HFFc6 (cell line): ENCODE measurements around the gene TRAPPC6A. TPM values are rescaled to one million over a fixed set of nuclear protein-coding genes. Genes with fewer than 3 reads are reported as not detected.

Experiments
- DNase-seq: peaks from one replicate; pipeline ENCODE4 v3.0.0-alpha.2; 2018
- H3K27ac Mint-ChIP-seq: 2 replicates; pipeline ENCODE4 v1.8.0; 2020; ENCODE audit warnings: mild to moderate bottlenecking, mixed read lengths
- H3K27me3 Mint-ChIP-seq: 2 replicates; pipeline ENCODE4 v1.8.0; 2021; ENCODE audit warnings: mild to moderate bottlenecking, moderate library complexity, mixed read lengths; ENCODE audit not compliant: insufficient read depth
- H3K36me3 Mint-ChIP-seq: 2 replicates; pipeline ENCODE4 v1.8.0; 2021; ENCODE audit warnings: low read depth, mixed read lengths
- H3K4me1 Mint-ChIP-seq: 2 replicates; pipeline ENCODE4 v1.8.0; 2020; ENCODE audit warnings: low read depth, mixed read lengths
- H3K4me3 Mint-ChIP-seq: 2 replicates; pipeline ENCODE4 v1.8.0; 2020; ENCODE audit warnings: mild to moderate bottlenecking, moderate library complexity, mixed read lengths
- H3K9me3 Mint-ChIP-seq: 2 replicates; pipeline ENCODE4 v1.8.0; 2020; ENCODE audit warnings: mild to moderate bottlenecking, mixed read lengths
- CTCF ChIP-seq: fragments of 200-600 bp; sonication (generic); IDR thresholded peaks from 2 replicates; pipeline ENCODE4 v1.5.0; 2021; ENCODE audit warnings: antibody characterized with exemption, mild to moderate bottlenecking
- total RNA-seq, 6 experiments: library from RNA; stranded (reverse); fragmentation: NEBNext Ultra II Directional; extraction: Animal tissue kit (Norgen Biotek cat#: 25700); gene quantifications; 2 replicates in 1 of 6; 3 replicates in 5 of 6; pipeline ENCODE4 v1.2.3, GENCODE V29; 2021

TRAPPC6A gene
- total RNA-seq, 6 experiments from 2014 or later, result 3.5 to 6.9 (median 5.2) TPM

DNA sequence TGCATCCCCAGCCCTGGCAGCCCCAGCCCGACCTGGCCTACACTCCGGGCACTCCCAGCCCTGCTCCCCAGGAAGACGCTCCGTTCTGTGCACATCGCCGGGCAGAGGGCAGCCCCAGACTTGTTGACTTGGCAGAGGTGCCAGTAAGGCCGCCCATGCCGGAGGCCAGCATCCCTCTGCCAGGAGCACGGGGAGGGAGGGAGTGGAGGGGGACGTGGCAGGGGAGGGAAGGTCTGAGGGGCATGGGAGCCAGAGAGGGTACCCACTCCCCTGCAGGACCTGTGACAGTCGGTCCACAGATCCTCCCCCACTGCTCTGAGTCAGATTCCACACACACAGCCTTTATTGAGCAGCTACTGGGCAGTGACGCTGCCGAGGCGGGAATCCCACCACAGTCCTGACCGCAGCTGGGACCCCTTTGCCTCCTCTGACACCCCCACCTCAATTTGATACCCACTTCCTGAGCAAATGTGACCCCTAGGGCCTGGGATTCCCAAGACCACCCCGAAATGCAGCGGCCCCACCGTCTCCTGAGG lies 15.4 kb downstream of the TRAPPC6A start:
- no peak for TF ChIP-seq CTCF
- Mint-ChIP-seq H3K4me3 (no peak overlapping the region), H3K27me3 (peaks cover 7% of the 10 kb centered on the region), H3K9me3 (no peaks in the 10 kb centered on the region), H3K4me1 (no peaks in the 10 kb centered on the region), H3K27ac (no peak overlapping the region), H3K36me3 (no peaks in the 10 kb centered on the region)
- no peak for DNase-seq

GRCh38 chr19:45161738-45162607 lies 16.1 kb downstream of the TRAPPC6A start:
- H3K27ac Mint-ChIP-seq, result no peak overlapping the region

DNA sequence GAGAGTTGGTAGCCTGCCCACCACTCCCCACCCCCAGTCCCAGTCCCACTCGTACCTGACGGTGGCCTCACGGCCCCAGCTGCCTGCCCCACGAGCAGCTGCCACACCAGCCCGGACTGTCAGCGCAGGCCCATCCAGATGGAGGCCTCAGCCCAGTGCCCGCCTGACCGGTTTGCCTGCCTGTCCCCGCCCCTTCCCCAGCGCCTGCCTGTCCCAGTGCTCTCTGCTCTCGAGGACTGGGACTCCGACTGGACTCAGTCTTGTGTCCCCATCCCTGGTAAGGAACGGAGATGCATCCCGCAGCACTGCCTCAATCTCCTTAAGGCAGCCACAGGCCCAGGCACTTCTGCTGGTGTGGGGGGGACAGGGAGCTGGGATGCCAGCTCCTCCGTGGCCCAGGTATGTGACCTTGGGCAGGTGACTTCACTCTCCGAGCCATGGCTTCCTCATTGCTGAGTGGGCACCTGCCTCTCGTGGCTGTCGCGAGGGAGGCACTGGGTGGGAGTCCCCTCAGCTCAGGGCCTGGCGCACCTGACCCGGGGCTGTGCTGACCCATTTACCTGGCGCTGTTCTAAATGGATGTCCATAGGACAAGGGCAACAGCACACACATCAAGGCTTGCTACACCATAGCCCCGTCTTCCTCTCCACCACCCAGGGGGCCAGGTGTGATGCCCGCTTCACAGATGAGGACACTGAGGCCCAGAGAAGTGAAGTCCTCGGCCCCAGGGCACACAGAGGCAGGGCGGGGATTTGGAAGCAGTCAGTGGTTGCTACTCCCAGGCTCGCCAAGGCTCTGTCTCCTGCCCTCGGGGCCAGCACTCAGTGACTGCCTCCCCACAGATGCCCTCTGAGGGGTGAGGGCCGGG lies 16.9 kb downstream of the TRAPPC6A start, which contains the start of gene NKPD1:
NKPD1 (minus strand) TSS at position 113 of the 868 bp plus-strand sequence. CDS start 832 bp downstream, outside the sequence.
- no peak for TF ChIP-seq CTCF
- Mint-ChIP-seq H3K9me3 (no peaks in the 10 kb centered on the region), H3K4me1 (no peaks in the 10 kb centered on the region), H3K27ac (no peak within 1 kb of the TSS), H3K36me3 (no peaks in the 10 kb centered on the region), H3K27me3 (peaks cover 7% of the 10 kb centered on the region), H3K4me3 (no peak within 1 kb of the TSS)
- DNase-seq, result no peak

More at GRCh38 chr19:45161738-45162607, 16.1 kb downstream of the TRAPPC6A start:
- TF ChIP-seq CTCF, result peak; percentile 72
- no peaks in the 10 kb centered on the region for H3K36me3 Mint-ChIP-seq
- no peak for DNase-seq
- no peaks in the 10 kb centered on the region for H3K4me1 Mint-ChIP-seq
- no peak overlapping the region for H3K4me3 Mint-ChIP-seq
- H3K27me3 Mint-ChIP-seq, result peaks cover 7% of the 10 kb centered on the region
- no peaks in the 10 kb centered on the region for H3K9me3 Mint-ChIP-seq

DNA sequence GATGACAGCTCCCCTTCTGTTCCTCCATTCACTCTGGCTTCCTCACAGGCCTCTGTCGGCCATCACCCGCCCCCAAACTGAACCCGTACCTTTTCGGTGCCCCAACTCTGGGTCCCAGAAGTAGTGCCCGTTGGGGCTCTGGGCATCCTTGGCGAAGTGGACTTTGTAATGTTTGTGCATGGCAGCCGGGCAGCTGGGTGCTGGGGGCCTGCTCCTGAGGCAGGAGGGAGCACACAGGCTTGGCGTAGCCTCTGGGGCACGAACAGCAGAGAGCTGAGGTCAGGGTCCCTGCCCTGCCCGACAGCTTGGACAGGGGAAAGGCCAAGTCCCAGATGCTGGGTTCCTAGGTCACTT lies 18.1 kb downstream of the TRAPPC6A start:
- H3K36me3 Mint-ChIP-seq, result no peaks in the 10 kb centered on the region
- peaks cover 7% of the 10 kb centered on the region for H3K27me3 Mint-ChIP-seq
- H3K27ac Mint-ChIP-seq, result no peak overlapping the region
- DNase-seq, result no peak
- no peaks in the 10 kb centered on the region for H3K4me1 Mint-ChIP-seq
- TF ChIP-seq CTCF, result no peak
- no peaks in the 10 kb centered on the region for H3K9me3 Mint-ChIP-seq
- no peak overlapping the region for H3K4me3 Mint-ChIP-seq

DNA sequence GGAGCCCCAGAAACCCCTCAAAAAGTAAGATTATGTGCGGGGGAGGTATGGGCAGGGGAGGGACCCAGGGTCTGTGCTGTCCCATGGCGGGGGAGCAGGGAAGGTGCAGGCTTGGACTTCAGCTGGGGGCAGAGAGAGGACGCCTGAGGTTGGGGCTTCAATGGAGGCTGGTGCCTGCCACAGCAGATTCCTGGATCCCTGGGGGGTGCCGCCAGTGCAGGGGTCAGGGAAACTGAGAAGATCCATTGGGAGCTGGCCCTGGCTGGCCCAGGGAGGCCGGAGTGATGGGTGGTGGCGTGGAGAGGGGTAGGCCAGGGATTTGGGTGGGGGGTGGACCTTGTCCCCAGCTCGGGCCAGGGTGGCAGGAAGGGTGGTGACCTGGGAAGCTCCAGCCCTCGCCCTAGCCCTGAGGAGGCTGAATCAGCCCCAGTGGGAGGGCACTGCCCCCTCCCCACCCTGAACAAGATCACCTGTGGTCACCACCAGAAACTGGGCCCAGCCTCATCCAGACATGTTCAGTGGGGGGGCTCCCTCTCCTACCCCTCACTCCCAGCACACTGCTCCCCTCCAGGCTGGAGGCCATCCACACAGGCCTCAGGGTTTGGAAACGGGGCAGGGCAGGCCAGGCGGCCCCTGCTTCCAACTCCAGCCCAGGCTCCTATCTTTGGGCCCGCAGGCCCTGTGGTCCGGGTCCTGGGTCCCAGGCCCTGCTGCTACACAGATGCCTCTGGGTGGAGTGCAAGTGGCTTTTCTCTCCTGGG lies 18.6 kb downstream of the TRAPPC6A start:
- TF ChIP-seq CTCF, result no peak
- H3K4me1 Mint-ChIP-seq, result peaks cover 3% of the 10 kb centered on the region
- no peak overlapping the region for H3K4me3 Mint-ChIP-seq
- H3K36me3 Mint-ChIP-seq, result no peaks in the 10 kb centered on the region
- H3K9me3 Mint-ChIP-seq, result no peaks in the 10 kb centered on the region
- H3K27me3 Mint-ChIP-seq, result peaks cover 10% of the 10 kb centered on the region
- DNase-seq, result no peak
- H3K27ac Mint-ChIP-seq, result no peak overlapping the region
